Measurements from ENCODE around the gene LIM2.
A peak's percentile ranks its signal among the peaks of the same experiment; 100 is the strongest.

LIM2 gene

DNA sequence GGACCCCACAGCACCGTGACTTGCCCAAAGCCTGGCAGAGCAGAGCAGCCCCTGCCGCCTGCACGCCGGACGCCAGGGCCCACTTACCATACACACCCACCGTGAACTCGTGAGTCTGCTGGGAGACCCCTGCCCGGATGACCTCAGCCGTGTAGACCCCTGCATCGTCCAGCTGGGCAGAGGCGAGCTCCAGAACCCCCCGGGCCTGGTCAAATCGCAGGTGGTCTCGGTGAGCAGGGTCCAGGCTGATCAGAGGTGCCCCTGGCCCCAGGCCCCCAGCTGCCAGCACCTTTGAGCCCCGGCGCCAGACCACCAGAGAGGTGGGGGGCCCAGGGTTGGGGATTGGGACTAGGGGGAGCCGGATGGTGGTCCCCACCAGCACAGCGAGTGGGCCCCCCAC is 46.7 kb downstream of the LIM2 start:
- Mint-ChIP-seq H3K9me3 (no peaks in the 10 kb centered on the region), H3K4me1 (peaks cover 15% of the 10 kb centered on the region), H3K27ac (no peak overlapping the region), H3K4me3 (peak overlapping the region; percentile 77 to 84 (median 81)), H3K27me3 (ENCODE audit: low read depth) (peaks cover 17% of the 10 kb centered on the region), H3K36me3 (ENCODE audit: low read depth) (peaks cover 8% of the 10 kb centered on the region)
- TF ChIP-seq, protein P1, sequence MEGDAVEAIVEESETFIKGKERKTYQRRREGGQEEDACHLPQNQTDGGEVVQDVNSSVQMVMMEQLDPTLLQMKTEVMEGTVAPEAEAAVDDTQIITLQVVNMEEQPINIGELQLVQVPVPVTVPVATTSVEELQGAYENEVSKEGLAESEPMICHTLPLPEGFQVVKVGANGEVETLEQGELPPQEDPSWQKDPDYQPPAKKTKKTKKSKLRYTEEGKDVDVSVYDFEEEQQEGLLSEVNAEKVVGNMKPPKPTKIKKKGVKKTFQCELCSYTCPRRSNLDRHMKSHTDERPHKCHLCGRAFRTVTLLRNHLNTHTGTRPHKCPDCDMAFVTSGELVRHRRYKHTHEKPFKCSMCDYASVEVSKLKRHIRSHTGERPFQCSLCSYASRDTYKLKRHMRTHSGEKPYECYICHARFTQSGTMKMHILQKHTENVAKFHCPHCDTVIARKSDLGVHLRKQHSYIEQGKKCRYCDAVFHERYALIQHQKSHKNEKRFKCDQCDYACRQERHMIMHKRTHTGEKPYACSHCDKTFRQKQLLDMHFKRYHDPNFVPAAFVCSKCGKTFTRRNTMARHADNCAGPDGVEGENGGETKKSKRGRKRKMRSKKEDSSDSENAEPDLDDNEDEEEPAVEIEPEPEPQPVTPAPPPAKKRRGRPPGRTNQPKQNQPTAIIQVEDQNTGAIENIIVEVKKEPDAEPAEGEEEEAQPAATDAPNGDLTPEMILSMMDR (IDR thresholded peaks at IDR 0.05; ENCODE audit: unreplicated experiment in 3 of 3): no peak

DNA sequence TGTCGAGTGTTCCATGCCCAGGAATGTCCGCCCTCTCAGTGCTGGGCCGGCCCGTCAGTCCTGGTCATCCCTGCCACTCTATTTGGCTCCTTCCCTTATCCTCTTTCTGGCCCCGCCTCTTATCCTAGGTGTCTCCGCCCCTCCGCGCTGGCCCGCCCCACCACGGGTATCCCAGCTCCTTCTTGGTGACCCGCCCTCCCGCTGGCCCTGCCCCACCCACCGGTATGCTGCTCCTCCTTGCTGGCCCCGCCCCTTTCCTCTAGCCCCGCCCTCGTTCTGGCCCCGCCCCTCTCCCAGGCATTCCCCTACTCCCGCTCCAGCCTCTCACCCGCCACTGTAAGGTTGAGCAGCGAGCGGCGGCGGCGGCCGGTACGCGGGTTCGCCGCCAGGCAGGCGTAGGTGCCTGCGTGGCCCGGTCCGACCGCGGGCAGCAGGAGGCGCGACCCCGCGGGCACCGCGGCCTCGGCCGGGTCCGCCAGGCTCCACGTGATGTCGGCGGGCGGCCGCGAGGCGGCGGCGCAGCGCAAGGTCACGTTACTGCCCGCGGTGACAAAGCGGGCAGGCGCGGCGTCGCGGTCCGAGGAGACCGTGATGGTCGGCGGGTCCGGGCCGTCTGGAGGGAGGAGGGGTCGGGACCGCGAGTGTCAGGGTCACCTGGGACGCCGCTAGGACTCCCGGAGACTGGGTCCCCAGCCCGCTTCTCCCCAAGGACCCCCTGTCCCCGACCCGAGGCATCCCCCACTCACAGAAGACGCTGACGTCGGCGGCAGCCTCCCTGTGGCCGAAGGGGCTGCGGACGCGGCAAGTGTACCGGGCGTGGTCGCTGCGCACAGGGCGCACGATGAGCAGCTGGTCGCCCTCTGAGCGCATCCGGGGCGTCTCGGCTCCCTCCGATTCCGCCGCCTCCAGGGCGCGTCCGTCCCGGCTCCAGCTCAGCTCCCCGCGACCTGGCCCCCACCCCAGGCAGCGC is 47.8 kb downstream of the LIM2 start:
- Mint-ChIP-seq H3K36me3 (ENCODE audit: low read depth) (peaks cover 8% of the 10 kb centered on the region), H3K4me3 (peak overlapping the region; percentile 90 to 97 (median 95)), H3K4me1 (peaks cover 15% of the 10 kb centered on the region), H3K27me3 (ENCODE audit: low read depth) (peaks cover 17% of the 10 kb centered on the region), H3K9me3 (no peaks in the 10 kb centered on the region), H3K27ac (peak overlapping the region; percentile 81 to 96 (median 96))
- TF ChIP-seq, protein P1 (IDR thresholded peaks at IDR 0.05; ENCODE audit: unreplicated experiment in 3 of 3): peak; percentile 13 to 27 (median 13)

DNA sequence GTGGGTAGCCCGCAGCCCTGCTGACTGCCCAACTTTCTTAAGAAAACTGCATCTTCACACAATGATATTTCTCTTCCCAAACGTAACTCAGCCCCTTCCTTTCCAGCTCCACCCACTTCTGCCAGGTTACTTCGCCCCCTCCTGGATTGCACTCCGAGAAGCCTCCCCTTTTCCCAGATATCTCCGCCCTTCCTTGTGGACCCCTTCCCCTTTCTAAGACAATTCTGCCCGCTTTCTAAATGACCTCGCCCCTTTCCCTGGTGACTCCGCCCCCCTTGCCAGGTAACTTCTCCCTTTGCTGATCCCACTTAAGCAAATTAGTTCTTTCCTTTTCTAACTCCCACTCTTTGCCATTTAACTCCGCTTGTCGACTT is 48.5 kb downstream of the LIM2 start:
- TF ChIP-seq, protein P1 (IDR thresholded peaks at IDR 0.05; ENCODE audit: unreplicated experiment in 3 of 3): no peak
- peaks cover 15% of the 10 kb centered on the region for H3K4me1 Mint-ChIP-seq
- peaks cover 11% of the 10 kb centered on the region for H3K36me3 Mint-ChIP-seq (ENCODE audit: low read depth)
- H3K4me3 Mint-ChIP-seq: peak overlapping the region; percentile 90 to 97 (median 95)
- H3K27me3 Mint-ChIP-seq (ENCODE audit: low read depth): peaks cover 17% of the 10 kb centered on the region
- H3K27ac Mint-ChIP-seq: peak overlapping the region; percentile 81 to 96 (median 96)
- no peaks in the 10 kb centered on the region for H3K9me3 Mint-ChIP-seq

DNA sequence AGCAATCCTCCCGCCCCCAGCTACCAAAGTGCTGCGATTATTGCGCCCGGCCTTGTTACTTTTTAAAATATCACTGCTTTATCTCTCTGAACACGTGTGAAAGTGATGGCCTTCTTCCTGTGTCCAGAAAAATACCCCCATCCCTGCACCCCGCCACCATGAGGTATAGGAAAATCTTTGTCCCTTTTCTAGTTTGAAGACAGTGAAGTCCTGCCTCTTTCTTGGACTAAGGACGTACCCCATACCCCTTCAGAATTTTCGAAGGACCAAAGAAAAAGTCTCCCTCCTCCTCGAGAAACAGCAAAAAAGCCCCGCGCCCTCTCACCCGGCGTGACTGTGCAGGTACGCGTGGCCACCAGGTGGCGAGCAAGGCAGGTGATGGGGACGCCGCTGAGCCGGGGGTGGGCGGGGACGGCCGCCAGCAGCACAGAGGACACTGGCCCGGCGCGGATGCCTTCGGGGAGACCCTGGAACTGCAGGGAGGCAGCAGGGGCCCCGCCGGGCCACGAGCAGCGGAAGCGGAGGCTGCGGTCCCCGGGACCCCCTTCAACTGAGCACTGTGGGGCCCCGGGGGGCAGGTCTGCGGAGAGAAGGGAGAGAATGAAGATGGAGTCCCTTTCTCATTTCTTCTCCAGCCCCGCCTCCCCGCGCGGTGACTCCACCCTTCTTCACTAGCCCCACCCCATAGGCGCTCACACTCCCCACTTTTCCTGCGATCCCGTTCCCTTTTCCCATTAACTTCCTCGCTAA is 49.0 kb downstream of the LIM2 start:
- Mint-ChIP-seq H3K4me3 (peak overlapping the region; percentile 90 to 97 (median 95)), H3K4me1 (peaks cover 15% of the 10 kb centered on the region)

DNA sequence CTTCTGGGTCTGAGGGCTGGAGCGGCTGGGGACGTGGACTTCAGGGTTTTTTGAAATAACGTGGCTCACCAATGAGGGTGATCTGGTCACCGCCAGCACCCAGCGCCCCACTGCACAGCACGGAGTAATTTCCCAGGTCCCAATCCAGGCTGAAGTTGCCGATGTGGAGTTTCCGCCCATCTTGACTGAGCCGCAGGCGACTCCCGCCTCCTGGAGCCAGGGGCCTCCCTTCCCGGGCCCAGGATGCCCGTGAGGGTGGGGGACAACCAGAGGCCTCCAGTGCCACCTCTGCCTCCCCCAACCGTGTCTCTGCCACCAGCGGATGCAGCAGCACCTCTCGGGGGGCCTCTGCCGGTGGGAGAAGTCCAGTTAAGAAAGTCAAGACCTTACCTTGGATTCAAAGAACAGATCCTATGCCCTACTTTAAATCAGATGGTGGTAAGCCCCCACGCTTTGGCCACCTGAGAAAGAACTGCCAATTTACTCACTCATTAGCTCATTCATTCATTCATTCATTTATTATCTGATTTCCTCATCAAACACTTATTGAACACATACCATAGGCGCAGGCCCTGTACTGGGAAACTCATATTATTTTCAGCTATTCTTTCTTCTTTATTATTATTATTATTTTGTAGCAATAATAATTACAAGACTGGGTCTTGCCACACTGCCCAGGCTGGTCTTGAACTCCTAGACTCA is 49.8 kb downstream of the LIM2 start:
- peak overlapping the region; percentile 81 to 96 (median 81) for H3K27ac Mint-ChIP-seq
- TF ChIP-seq, protein P1 (IDR thresholded peaks at IDR 0.05; ENCODE audit: unreplicated experiment in 3 of 3): no peak

More for the DNA sequence above, 49.0 kb downstream of the LIM2 start:
- H3K36me3 Mint-ChIP-seq (ENCODE audit: low read depth): peaks cover 15% of the 10 kb centered on the region
- H3K9me3 Mint-ChIP-seq: no peaks in the 10 kb centered on the region
- peak overlapping the region; percentile 81 to 96 (median 96) for H3K27ac Mint-ChIP-seq
- TF ChIP-seq, protein P1 (IDR thresholded peaks at IDR 0.05; ENCODE audit: unreplicated experiment in 3 of 3): peak; percentile 91 to 94 (median 93)
- H3K27me3 Mint-ChIP-seq (ENCODE audit: low read depth): peaks cover 20% of the 10 kb centered on the region

More for the DNA sequence above, 49.8 kb downstream of the LIM2 start:
- H3K27me3 Mint-ChIP-seq (ENCODE audit: low read depth): peaks cover 20% of the 10 kb centered on the region
- H3K4me3 Mint-ChIP-seq: peak overlapping the region; percentile 90 to 97 (median 95)
- H3K9me3 Mint-ChIP-seq: no peaks in the 10 kb centered on the region
- peaks cover 15% of the 10 kb centered on the region for H3K4me1 Mint-ChIP-seq
- peaks cover 17% of the 10 kb centered on the region for H3K36me3 Mint-ChIP-seq (ENCODE audit: low read depth)

Data from nephron (organoid).